DMS79 treated with DMSO at 0.1 percent for 48 hours (cell line): ENCODE measurements around the gene GFOD2.

Source experiments
- DNase-seq: peaks from one replicate; lab custom pipeline; 2025; lab: John Stamatoyannopoulos, UW

Gene GFOD2

DNA sequence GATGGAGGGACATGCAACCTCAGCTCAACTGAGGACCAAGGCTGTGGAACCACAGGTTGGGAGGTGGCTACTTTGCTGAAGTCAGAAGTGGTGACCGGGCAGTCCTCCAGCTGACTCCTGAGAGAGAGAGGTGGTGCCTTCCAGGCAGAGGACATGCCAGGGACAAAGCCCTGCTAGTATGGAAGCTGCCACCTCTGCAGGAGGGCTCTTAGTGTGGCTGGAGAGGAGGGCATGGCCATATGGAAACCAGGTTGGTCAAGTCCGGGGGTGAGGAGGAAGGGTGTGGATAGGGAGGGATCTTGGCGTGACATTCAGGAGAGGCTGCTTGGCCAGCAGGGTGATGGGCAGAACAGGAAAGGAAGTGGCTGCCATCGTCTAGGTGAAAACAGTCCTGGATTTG, 46.8 kb downstream of the GFOD2 start:
- DNase-seq, result no peak

DNA sequence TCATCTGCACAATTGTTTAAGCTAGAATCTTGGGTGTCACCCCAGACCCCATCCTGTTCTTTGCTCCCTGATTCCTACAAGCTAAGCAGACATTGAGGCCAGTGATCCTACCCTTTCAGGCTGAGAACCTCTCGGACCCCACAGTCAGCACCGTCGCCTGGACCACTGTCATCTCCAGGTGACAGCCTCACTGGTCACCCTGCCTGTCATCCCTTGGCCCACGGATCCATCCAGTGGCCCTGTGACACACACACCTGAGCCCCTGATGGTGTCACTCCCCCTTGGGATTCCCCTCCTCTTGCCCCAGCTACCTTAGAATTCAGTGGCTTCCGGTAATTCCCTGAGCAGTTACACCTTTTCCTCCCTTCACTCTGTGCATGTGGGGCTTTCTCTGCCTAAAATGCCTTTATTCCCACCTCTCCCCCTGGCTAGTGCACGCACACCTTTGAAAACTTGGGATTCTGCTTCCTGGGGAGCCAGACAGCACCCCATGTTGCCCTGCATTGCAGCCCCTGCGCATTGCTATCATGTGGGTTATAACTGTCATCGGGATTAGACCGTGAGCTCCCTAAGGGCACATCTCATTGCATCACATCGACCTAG, 49.5 kb downstream of the GFOD2 start:
- DNase-seq, result no peak

DNA sequence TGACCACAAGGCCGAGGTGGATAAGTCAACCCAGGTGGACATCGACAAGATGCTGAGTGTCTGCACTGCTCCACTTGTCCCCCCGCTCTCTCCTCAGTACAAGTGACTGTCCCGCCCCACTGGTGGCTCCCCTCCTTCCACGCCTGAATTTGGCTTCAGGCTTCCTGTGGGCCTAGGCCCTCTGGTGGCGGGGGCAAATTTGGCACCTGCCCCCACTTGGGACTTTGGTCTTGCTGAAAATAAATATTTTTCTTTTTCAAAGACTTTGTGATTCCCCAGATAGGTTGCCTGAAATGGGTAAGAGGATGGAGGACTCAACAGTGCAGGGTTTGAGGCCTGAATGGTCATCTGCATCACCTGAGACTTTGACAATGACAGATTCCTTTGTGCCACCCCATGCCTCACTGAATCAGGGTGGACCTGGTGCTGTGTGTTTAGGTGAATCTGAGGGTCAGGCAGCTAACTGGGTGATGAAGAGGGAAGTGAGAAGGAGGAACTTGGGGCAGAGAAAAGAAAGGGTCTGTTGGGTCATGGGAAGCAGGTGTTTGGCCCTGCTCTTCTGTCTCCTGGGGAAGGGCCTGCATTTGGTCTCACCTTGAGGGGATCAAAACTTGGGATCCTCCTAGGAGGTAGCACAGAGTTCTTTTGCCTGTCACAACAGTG, 50.5 kb downstream of the GFOD2 start:
- DNase-seq, result no peak

DNA sequence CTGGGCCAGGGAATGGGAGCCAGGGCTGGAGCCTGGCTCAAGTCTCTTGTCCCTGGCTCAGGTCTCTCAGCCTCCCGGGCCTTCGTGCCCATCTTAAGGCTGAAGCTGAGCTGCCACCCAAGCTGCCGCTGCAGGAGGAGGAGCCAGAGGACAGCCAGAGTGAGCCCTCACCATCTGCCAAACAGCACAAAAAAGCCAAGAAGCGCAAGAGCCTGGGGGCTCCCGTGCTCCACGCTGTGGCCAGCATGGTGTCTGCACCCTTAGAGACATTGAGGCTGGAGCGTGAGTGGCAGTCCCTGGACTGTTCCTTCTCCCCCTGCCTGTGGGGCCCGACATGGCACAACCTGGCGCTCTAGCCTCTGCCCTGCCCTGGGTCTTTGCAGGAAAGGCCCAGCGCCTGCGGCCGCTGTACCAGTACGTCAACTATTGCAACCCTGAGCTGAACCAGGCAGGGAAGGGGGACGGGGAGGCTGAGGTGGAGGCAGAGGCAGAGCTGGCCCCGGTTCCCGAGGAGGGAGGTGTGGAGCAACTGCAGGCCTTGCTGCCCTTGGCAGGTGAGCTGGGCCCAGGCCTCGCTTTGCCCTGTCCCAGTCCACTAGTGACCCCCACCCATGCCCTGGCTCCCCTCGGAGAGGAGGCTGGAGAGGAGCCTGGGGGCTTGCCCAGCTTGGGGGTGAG, 51.2 kb downstream of the GFOD2 start:
- DNase-seq, result peak; percentile 71

DNA sequence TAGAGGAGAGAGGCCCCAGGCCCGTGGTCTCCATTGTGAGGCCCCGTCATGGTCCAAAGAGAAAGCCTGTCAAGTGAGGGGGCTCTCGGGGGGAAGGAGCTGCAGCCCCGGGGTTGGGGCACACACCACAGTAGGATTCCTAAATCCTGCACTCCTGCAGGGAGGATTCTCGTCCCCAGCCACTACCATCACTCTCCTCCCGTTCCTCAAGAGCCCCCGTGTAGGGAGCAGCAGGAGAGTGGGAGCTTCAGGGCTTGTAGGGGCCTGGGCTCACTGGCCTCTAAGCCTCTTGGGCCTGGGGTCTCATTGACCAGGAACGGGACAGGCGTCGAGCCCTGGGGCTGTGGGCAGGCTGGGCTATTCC, 51.7 kb downstream of the GFOD2 start:
- DNase-seq, result no peak

DNA sequence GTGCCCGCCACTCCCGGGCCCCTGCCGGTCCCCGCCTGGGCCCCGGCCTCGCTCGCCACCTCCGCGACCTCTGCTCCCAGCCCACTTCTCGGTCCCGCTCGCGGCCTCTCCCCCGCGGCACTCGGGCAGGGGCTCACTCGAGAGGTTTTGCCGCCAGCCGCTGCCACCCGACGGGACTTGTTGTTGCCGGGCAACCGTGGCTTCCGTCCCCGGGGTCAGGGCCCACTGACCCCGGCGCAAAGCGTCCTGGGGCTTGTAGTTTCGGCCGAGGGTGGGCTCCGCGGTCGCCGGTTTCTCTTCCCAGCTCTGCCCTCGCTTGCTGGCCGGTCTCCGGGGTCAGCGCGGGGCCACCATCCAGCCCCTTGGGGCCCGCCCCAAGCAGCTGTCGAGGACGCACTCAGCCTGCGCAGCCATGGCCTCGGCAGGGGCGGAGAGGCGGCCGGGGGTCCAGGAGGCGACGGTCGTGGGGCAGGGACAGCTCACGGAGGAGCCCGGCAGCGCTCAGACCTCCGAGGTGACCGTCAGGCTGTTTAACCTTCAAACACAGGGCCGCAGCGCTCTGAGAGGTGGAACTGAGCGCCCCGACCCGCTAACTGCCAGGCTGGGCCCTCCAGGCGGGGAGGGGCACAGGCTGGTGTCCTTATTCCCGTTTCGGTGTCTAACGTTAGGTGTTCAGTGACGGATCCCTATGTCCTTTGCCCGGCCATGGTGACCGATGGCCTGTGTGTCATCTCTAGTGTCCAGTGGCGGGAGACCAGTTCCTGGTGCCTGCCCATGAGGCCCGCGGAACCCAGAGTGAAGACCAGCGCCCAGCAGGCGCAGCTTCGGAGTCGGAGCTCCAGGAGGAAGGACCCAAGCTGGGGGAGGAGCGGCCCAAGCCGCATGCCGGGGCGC, 52.3 kb downstream of the GFOD2 start, which contains the start of the genes C16orf86 and ENKD1:
Gene C16orf86 (plus strand): TSS at position 256 of the 894 bp plus-strand sequence. CDS start 157 bp downstream, at position 413.
Gene ENKD1 (minus strand): TSS at position 192 of the 894 bp plus-strand sequence. CDS start 308 bp downstream, outside the sequence.
- peak; percentile 34 for DNase-seq

DNA sequence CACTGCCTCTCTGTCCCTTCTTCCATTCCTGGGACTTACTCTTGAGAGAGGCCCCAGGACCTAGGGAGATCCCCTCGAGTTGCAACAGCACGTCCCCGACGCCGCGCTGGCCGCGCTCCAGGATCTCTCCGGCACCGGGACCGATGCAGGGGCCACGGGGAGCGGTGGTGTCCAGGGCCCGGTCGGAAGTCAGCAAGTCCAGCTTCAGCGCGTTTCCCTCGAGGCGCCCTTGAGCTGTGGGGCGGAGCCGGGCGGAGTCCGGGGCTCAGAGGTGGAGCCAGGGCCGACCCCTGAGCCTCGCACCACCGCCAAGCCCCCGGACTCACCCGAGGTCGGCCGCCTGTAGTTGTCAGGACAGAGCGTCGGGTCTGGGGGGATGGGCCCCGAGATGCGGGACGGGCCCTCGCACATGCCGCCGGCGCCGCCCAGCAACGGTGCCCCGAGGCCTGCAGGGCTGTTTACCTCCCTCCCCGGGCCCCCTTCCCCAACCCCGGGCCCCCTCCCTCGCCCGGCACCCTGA, 53.0 kb downstream of the GFOD2 start:
- no peak for DNase-seq

DNA sequence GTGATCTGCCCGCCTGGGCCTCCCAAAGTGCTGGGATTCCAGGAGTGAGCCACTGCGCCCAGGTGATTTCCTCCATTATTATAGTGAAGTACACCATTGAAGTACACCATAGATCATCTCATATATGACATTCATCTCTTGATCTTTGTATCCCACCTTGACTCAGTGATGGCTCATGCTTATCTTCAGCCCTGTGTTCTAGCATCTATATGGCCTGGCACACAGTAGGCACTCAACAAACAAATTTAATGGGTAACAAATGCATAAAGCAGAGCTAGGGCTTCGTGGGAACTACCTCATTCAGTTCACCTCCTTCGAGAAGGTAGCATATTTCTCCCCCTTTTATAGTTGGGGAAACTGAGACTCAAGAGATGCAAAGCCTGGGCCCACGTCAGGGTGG, 53.5 kb downstream of the GFOD2 start:
- no peak for DNase-seq

DNA sequence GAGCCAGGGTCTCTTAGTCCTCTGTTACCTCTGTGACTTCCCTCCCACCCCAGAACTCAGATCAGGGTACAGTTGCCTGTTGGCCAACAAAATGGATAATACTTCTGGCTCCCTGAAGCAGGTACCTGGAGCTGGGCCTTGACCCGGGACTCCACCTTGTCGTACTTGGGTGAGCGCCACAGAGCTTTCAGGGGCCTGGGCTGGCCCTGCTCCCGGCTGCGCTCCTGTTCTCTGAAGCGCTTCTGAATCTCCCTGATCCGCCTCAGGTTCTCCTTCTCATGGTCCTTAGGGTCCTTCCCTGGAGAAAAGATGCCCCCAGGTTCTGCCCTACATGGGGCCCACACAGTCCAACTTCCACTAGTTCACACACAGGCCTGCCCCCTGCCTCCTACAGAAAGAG, 54.2 kb downstream of the GFOD2 start:
- no peak for DNase-seq

DNA sequence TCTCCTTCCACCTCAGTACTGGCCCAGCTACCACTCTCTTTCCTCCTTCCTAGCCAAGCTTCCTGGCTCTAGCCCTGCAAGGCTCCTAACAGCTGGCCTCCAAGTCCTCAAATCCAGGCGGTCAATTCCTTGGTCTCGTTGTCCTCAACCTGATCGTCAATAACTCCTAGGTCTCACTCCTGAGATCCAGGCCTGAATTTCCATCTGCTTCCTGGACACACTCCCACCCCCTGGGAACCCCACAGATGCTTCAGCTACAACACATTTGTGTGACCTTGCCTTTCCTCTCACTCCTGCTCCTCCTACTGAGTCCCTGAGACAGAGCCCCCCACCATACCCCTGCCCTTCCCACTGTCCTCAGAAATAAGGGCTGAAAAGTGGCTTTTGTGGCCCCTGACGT, 54.9 kb downstream of the GFOD2 start:
- no peak for DNase-seq

DNA sequence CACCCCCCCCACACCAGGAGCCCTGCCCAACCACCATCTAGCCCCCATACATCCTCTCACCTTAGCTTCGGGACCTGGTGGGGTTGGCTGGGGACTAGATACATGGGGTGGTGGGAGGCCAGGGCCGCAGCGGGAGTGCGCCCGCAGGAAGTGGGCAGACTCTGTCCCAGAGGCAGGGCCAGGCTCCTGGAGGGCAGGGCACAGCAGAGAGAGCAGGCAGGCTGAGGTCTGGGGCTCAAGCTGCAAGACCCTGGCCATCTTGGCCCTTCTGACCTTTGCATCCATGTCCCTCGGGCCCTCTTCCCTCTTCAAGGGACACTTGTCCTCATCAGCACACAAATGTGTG, 55.3 kb downstream of the GFOD2 start:
- no peak for DNase-seq

DNA sequence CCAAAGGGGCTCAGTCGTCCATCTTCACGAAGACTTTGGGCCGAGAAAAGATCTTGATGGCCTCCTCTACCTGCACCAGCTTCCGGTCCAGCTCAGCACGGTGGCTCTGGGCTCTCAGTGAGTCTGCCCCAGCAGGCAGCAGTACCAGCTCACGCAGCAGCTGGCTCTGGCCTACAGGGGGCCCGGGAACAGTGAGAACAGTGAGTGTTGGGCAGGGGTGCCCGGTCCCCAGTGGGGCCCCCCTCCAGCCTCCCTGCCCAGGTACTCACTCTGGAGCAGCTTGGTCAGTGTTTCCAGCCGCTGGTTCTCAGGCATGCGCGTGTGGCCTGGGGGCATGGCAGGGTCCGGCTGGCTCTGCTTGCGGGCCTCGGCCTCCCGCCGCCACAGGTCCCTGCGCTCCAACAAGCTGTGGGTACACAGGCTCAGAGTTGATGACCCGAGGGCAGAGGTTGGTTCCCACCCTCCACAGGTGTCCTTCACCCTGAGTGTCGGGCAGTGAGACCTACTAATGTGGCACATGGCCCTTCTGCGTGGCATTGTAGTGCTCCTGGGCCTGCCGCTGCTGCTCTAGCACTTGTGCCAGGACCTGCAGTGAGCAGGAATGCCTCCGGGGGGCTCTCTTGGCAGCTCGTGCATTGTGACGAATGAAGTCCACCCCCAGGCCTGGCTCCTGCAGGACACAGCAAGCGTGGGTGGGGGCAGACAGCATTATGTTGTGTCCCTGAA, 55.8 kb downstream of the GFOD2 start:
- no peak for DNase-seq

DNA sequence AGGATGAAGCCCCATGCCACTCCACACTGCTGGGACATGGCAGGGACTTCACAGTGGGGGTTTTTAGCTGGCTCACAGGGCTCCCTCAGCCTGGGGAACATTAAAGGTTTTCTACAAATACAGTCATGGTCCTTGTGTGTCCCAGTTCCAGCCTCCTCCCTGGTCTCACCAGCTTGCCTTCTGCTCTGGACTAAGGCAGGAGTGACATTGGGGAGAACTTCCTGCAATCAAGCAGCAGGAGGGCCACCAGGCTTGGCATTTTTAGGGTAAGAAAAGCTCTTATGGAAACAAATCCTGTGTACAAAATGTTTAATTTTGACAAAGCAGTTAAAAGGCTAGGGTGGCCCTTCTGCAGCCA, 56.5 kb downstream of the GFOD2 start:
- no peak for DNase-seq

DNA sequence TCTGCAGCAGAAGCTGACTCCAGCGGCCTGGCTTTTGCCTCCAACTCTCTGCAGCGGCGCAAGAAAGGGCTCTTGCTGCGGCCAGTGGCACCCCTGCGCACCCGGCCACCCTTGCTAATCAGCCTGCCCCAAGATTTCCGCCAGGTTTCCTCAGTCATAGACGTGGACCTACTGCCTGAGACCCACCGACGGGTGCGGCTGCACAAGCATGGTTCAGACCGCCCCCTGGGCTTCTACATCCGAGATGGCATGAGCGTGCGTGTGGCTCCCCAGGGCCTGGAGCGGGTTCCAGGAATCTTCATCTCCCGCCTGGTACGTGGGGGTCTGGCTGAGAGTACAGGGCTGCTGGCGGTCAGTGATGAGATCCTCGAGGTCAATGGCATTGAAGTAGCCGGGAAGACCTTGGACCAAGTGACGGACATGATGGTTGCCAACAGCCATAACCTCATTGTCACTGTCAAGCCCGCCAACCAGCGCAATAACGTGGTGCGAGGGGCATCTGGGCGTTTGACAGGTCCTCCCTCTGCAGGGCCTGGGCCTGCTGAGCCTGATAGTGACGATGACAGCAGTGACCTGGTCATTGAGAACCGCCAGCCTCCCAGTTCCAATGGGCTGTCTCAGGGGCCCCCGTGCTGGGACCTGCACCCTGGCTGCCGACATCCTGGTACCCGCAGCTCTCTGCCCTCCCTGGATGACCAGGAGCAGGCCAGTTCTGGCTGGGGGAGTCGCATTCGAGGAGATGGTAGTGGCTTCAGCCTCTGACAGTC, 57.0 kb downstream of the GFOD2 start:
- no peak for DNase-seq

DNA sequence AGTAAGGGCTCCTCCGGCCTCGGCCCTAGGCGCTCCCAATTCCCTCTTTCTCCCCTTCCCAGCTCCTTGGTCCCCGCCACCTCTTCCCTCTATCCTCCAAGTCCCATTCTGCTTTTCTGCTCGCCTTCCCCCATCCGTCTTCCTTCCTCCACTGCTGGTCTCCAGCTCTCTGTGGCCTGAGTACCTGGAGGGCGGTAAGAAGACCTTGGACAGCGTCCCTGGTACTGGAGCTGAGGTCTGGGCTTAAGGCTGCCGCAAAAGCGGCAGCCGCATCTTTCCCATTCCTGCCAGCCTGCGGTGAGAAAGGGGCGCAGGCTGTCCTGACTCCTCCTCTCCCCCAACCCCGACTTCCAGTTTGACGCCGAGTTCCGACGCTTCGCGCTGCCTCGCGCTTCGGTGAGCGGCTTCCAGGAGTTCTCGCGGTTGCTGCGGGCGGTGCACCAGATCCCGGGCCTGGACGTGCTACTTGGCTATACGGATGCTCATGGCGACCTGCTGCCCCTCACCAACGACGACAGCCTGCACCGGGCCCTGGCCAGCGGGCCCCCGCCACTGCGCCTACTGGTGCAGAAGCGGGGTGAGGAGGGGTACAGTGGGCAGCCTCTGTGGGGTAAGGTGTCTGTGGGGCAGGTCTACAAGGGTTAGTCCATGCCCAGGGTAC, 57.9 kb downstream of the GFOD2 start:
- DNase-seq, result peak; percentile 31

DNA sequence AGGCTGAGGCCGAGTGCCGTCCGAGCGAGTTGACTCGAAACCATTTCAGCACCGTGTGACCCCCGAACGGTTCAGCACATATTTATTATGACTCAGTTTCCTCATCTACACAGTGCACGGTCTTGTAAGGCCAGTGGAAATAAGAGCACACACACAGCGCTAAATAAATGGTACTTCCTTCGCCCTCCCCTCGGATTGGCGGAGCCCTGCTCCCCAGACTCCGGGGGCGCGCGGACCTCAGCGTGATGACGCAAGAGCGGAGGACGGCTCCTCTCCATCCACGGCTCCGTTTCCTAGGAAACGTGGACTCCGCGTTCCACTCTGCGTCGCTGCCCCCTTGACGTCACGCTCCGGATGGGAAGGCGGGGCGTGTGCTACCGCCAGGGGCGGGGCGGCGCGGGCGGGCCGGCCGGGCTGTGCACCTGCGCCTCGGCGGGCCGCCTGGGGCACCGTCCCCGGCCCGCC, 58.5 kb downstream of the GFOD2 start, which contains the start of gene PARD6A:
Gene PARD6A (plus strand): TSS at position 397 of the 465 bp plus-strand sequence. CDS start 79 bp downstream, outside the sequence.
- DNase-seq, result peak; percentile 66

DNA sequence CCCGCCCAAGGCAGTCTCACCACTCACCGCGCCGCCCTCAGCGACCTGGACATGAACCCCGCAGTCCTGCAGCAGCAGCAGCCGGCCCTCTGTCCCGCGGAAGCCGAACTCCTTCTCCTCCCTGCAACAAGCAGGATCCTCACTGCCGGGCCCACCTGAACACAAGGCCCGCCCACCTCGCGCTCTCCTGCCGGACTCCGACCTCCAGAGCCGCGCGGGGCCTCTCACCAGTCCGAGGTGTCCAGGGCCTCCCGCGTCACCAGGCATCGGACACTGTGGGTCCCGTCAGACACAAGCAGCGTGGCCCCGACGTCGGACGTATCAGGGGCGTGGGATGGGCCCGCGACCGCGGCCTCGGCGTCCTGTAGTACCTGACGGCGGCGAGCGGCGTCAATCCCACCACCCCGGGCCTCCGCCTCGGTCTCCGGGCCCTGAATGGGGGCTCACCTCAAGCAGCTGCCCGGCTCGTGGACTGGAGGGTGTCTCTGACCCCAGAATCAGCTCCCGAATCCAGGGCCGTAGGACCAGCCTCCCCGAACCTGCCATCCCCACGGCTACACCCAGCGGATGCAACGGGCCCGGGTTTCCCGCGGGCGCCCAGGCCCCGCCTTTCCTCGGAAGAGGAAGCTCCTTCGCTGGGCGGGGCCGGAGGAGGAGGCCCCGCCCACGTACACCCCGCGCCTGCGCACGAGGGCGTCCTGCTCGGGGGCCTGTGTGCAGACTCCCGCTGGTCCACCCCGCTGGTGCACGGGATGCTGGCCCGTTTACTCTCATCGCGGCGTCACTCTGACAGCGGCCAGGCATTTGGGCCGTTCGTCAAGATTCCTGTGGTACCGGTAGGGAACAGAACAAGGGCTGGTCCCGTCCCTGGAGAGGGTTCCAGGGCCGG, 59.2 kb downstream of the GFOD2 start, which contains the start of gene ACD:
Gene ACD (minus strand): TSS at position 586 of the 889 bp plus-strand sequence. CDS start 40 bp downstream, at position 546.
- DNase-seq, result peak; percentile 47

DNA sequence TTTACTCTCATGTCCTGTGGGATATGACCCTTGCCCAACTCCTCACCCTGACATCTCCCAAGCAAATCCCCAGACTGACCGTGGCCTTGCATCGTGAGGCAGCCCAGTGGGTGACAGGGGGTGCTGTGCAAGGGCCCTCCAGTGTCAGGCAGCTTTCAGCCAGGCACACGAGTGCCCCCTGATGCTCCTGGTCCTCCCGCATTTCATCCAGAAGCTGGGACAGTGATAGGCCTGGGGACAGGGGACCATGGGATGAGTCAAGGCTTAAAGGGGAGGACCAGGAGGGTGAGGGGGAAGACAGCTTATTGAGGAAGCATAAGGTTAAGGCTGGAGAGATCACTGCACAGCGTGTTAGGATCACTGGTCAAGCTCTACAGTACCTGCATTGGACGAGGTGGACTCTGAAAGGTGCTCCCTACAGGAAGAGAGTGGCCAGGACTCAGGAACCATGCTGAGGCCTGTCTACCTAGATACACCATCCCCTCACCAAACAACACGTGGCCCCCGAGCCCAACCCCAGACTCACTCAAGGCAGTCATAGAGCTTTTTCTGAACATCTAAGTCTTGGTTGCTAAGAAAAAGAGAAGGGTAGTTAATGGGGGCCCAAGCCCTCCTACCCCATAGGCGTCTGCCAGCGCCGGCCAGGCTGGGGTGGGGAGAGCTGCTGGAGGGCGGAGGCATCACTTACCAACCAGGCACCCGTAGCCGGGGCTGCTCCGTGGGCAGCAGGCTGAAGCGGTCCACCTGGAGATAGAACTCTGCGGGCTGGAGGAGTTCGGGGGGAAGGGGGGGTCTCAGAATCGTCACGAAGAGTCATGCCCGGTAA, 60.1 kb downstream of the GFOD2 start:
- no peak for DNase-seq
